SK-N-SH (cell line): ENCODE data around the gene MBP.

ENCODE experiments used
- CTCF ChIP-seq: fragments of 200-600 bp; sonication (generic); IDR thresholded peaks from 2 replicates; pipeline ENCODE4 v1.6.1; 2017; ENCODE audit warnings: antibody characterized with exemption, mild to moderate bottlenecking, moderate library complexity
- EP300 ChIP-seq, 2 experiments: IDR thresholded peaks; 2 replicates each; pipeline versions ENCODE4 v1.4.0 to v1.6.1; 2012; ENCODE audit warnings: borderline replicate concordance in 1 of 2, low read depth in 1 of 2, low read length in 1 of 2
- EZH2phosphoT487 ChIP-seq: fragments of 200-600 bp; sonication (generic); IDR thresholded peaks from 2 replicates; pipeline ENCODE4 v1.6.1; 2017; ENCODE audit warnings: low read depth, mixed run types, mild to moderate bottlenecking, antibody characterized with exemption, moderate library complexity, borderline replicate concordance
- GABPA ChIP-seq: IDR thresholded peaks from 2 replicates; pipeline ENCODE4 v1.4.0; 2012; ENCODE audit warnings: low read depth, mild to moderate bottlenecking
- GATA2 ChIP-seq: sonication (generic); formaldehyde crosslinking; IDR thresholded peaks from 2 replicates; pipeline ENCODE4 v1.5.0; 2020; ENCODE audit warnings: mild to moderate bottlenecking, missing genetic modification reagents
- MAX ChIP-seq: IDR thresholded peaks from 2 replicates; pipeline ENCODE4 v1.4.0; 2012; ENCODE audit warnings: low read depth
- POLR2AphosphoS5 ChIP-seq: IDR thresholded peaks from 2 replicates; pipeline ENCODE4 v1.6.1; 2012; ENCODE audit warnings: low read depth, low read length
- REST ChIP-seq: IDR thresholded peaks from 2 replicates; pipeline ENCODE4 v1.6.1; 2012; ENCODE audit warnings: mild to moderate bottlenecking, low read depth, low read length, moderate library complexity
- RXRA ChIP-seq: IDR thresholded peaks from 2 replicates; pipeline ENCODE4 v1.4.0; 2012; ENCODE audit warnings: low read depth, mild to moderate bottlenecking, borderline replicate concordance
- SIN3A ChIP-seq: IDR thresholded peaks from 2 replicates; pipeline ENCODE4 v1.6.1; 2012; ENCODE audit warnings: low read depth, mild to moderate bottlenecking, low read length, moderate library complexity, borderline replicate concordance
- SMC3 ChIP-seq: IDR thresholded peaks from 2 replicates; pipeline ENCODE4 v1.6.1; 2012; ENCODE audit warnings: low read depth, low read length, improper control_type of control experiment
- TAF1 ChIP-seq: IDR thresholded peaks from 2 replicates; pipeline ENCODE4 v1.6.1; 2012; ENCODE audit warnings: low read depth, mild to moderate bottlenecking, low read length, moderate library complexity, borderline replicate concordance

GRCh38 chr18:77073336-77074093 is 59.1 kb downstream of the MBP start:
- TF ChIP-seq CTCF (no peak), REST (no peak), EP300 (IDR thresholded peaks at IDR 0.05; ENCODE audit: borderline replicate concordance in 1 of 2, low read depth in 1 of 2, low read length in 1 of 2) (no peak), GABPA (no peak), EZH2phosphoT487 (no peak), SIN3A (no peak), MAX (no peak), POLR2AphosphoS5 (no peak), RXRA (no peak), GATA2 (CRISPR knock-in tag) (no peak), TAF1 (no peak), SMC3 (no peak)
